Measurements from ENCODE around the gene MUC2. TPM values are rescaled to one million over a fixed set of nuclear protein-coding genes. Genes with fewer than 3 reads are reported as not detected.

MUC2 gene
- total RNA-seq, 6 experiments from 2014 or later: 0.24 TPM; not detected in 5

DNA sequence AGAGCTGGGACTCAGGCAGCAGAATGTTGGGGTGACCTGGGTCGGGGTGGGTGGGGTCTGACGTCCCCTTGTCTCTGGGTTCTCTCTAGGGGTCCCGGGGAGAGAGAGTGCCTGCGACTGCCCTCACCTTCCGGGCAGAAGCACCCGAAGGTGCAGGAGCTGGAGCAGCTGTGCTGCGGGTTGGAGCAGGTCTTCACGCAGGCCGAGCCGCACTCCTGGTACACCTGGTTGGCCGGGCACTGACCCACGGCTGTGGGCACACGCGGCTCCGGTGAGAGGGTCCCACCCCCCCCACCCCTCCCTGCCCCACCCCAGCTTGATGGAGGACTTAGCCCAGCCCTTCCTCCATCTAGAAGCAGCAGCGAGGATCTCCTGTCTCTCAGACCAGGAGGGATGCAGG lies 44.6 kb upstream of the MUC2 start:
- DNase-seq: no peak
- TF ChIP-seq CTCF (IDR thresholded peaks at IDR 0.05): no peak
- Mint-ChIP-seq H3K4me3 (no peak overlapping the region), H3K4me1 (ENCODE audit: low read depth) (no peaks in the 10 kb centered on the region), H3K9me3 (peaks cover 10% of the 10 kb centered on the region), H3K36me3 (ENCODE audit: low read depth) (peaks cover 9% of the 10 kb centered on the region; the same call in 1 of the 2 replicates), H3K27me3 (ENCODE audit: insufficient read depth) (peaks cover 4% of the 10 kb centered on the region), H3K27ac (no peak overlapping the region)

DNA sequence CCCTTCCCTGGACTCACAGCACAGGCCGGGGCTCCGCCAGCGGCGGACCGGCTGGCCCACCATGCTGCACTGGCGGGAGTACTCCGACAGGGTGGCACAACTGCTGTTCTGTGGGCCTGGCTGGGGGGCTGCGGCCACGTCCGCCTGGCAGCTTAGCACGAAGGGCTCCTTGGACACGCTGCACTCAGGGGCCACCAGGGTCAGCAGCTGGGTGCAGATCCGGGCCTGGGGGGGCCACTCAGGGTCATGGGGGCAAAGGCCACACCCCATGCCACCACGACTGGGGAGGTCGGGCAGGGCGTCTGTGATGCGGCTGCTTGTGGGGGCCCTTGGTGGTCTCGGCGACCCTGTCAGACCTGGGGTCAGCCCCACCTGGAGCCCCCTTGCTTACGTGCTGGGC lies 44.1 kb upstream of the MUC2 start:
- no peak overlapping the region for H3K27ac Mint-ChIP-seq
- peaks cover 10% of the 10 kb centered on the region for H3K9me3 Mint-ChIP-seq
- no peak for DNase-seq
- peaks cover 4% of the 10 kb centered on the region for H3K27me3 Mint-ChIP-seq (ENCODE audit: insufficient read depth)
- no peak overlapping the region for H3K4me3 Mint-ChIP-seq
- H3K4me1 Mint-ChIP-seq (ENCODE audit: low read depth): no peaks in the 10 kb centered on the region
- TF ChIP-seq CTCF (IDR thresholded peaks at IDR 0.05): no peak
- peaks cover 9% of the 10 kb centered on the region; the same call in 1 of the 2 replicates for H3K36me3 Mint-ChIP-seq (ENCODE audit: low read depth)

GRCh38 chr11:1031121-1031899 lies 43.4 kb upstream of the MUC2 start:
- Mint-ChIP-seq H3K4me3 (no peak overlapping the region), H3K27ac (no peak overlapping the region)

DNA sequence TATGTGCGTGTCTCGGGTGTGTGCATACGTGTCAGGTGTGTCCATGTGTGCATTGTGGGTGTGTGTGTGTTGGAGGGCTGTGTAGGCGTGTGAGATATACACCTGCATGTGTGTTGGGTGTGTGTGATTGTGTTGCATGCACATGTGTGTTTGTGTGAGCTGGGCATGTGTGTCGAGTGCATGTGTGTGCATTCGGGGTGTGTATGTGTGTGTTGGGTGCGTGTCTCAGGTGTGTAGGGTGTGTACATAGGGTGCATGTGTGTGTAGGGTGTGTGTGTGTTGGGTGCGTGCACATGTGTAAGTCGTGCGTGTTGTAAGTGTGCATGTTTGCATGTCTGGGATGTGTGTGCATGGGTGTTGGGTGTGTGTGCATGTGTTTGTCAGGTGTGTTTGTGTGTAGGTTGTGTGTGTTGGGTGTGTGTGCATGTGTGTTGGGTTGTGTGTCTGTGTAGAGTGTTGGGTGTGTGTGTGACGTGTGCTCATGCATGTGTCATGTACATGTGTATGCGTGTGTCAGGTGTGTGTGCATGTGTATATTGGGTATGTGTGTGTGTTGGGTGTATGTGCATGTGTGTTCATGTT lies 42.3 kb upstream of the MUC2 start:
- TF ChIP-seq CTCF (IDR thresholded peaks at IDR 0.05): no peak
- no peak for DNase-seq
- Mint-ChIP-seq H3K27me3 (ENCODE audit: insufficient read depth) (peaks cover 4% of the 10 kb centered on the region), H3K4me3 (no peak overlapping the region), H3K36me3 (ENCODE audit: low read depth) (peaks cover 9% of the 10 kb centered on the region; the same call in 1 of the 2 replicates), H3K9me3 (peaks cover 10% of the 10 kb centered on the region), H3K4me1 (ENCODE audit: low read depth) (no peaks in the 10 kb centered on the region), H3K27ac (no peak overlapping the region)

More at GRCh38 chr11:1031121-1031899, 43.4 kb upstream of the MUC2 start:
- H3K36me3 Mint-ChIP-seq (ENCODE audit: low read depth): peaks cover 9% of the 10 kb centered on the region; the same call in 1 of the 2 replicates
- H3K4me1 Mint-ChIP-seq (ENCODE audit: low read depth): no peaks in the 10 kb centered on the region
- no peak for DNase-seq
- H3K9me3 Mint-ChIP-seq: peaks cover 10% of the 10 kb centered on the region
- TF ChIP-seq CTCF (IDR thresholded peaks at IDR 0.05): no peak
- peaks cover 4% of the 10 kb centered on the region for H3K27me3 Mint-ChIP-seq (ENCODE audit: insufficient read depth)

DNA sequence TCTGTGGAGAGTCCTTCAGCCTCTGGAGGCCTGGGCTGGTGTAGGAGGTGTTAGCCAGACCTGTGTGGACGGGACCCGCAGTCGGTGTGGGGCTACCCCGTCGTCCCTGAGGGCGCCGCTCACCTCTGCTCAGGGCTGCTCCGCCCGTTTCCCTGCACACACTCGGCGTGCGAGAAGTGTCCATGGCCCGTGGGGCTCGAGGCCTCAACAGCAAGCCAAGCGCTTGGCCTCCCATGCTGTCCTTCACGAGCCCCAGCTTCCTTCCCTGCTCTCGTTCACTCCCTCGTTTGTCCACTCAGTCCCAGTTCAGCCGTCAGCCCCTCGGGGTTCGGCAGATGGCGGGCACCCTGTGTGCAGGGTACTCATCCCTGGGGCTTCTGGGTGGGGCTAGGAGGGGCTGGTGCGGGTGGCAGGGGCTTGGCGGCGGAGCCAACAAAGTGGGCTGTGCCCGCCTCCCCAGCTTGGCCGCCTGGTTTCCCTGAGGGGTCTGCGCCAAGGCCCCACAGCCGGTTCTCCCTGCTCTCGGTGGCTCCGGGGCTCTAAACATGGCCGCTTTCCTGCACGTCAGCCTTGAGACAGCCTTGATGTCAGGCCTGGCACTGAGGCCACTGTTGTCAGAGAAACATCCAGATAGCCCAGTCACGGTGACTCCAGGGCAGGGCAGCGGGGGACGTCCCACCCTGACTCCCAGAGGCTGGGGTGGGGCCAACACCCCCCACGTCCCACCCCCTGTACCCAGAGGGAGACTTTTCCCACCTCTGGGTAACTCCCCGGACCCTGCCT lies 41.5 kb upstream of the MUC2 start:
- H3K27me3 Mint-ChIP-seq (ENCODE audit: insufficient read depth): peaks cover 4% of the 10 kb centered on the region
- peaks cover 9% of the 10 kb centered on the region; the same call in 1 of the 2 replicates for H3K36me3 Mint-ChIP-seq (ENCODE audit: low read depth)
- H3K27ac Mint-ChIP-seq: no peak overlapping the region
- DNase-seq: no peak
- H3K9me3 Mint-ChIP-seq: peaks cover 10% of the 10 kb centered on the region
- TF ChIP-seq CTCF (IDR thresholded peaks at IDR 0.05): no peak
- H3K4me1 Mint-ChIP-seq (ENCODE audit: low read depth): no peaks in the 10 kb centered on the region
- no peak overlapping the region for H3K4me3 Mint-ChIP-seq

All from HFFc6 (cell line).